GM12875 (cell line): ENCODE results near the gene ZKSCAN5.
"Not testable (repeated sequence)": the region's sequence is repeated elsewhere in the genome, so short reads cannot be mapped to it uniquely, and the experiment has no call there.

Experiments used
- H3K4me3 ChIP-seq: one replicate; pipeline ENCODE4 v1.5.1; 2011; ENCODE audit warnings: low read depth, low read length, control low read depth
- CTCF ChIP-seq: IDR thresholded peaks from 2 replicates; pipeline ENCODE4 v1.5.1; 2011; ENCODE audit warnings: low read depth, mild to moderate bottlenecking, control low read depth, inconsistent platforms, low read length, moderate library complexity, borderline replicate concordance; ENCODE audit not compliant: insufficient read depth

Gene ZKSCAN5

DNA sequence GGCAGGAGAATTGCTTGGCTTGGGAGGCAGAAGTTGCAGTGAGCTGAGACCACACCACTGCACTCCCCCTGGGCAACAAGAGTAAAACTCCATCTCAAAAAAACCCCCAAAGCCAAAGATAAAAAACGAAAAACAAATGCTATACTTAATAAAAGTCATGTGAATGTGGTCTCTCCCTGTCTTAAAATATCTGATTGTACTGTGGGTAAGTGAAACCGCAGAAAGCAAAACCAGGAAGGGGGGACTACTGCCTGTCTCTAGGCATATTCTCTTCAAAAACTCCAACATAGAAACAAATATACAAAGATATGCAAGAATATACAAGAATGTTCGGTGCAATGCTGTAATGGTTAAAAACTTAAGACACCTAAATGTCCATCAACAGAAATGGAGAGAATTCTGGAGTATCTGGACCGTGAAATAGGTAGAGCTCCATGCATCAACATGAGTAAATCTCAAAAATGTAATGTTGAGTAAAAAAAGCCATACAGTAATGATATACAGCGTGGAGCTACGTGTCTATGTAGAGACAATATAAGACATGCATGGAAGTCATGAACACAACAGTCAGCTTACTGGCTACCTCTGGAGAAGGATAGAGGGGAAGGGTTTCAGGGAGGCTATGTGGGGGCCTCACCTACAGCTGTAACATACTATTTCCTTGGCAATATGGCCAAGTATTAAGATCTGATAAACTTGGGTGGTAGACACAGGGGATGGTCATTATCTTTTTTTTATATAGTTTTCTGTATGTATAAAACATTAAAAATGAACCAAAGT, 6.5 kb upstream of the ZKSCAN5 start:
- H3K4me3 ChIP-seq: peak overlapping the region; percentile 93

GRCh38 chr7:99498546-99498944, 5.9 kb upstream of the ZKSCAN5 start:
- H3K4me3 ChIP-seq: peak overlapping the region; percentile 93
- TF ChIP-seq CTCF: no peak

More for the DNA sequence above, 6.5 kb upstream of the ZKSCAN5 start:
- TF ChIP-seq CTCF: no peak

GRCh38 chr7:99499371-99499720, 5.1 kb upstream of the ZKSCAN5 start:
- H3K4me3 ChIP-seq: peak overlapping the region; percentile 93

DNA sequence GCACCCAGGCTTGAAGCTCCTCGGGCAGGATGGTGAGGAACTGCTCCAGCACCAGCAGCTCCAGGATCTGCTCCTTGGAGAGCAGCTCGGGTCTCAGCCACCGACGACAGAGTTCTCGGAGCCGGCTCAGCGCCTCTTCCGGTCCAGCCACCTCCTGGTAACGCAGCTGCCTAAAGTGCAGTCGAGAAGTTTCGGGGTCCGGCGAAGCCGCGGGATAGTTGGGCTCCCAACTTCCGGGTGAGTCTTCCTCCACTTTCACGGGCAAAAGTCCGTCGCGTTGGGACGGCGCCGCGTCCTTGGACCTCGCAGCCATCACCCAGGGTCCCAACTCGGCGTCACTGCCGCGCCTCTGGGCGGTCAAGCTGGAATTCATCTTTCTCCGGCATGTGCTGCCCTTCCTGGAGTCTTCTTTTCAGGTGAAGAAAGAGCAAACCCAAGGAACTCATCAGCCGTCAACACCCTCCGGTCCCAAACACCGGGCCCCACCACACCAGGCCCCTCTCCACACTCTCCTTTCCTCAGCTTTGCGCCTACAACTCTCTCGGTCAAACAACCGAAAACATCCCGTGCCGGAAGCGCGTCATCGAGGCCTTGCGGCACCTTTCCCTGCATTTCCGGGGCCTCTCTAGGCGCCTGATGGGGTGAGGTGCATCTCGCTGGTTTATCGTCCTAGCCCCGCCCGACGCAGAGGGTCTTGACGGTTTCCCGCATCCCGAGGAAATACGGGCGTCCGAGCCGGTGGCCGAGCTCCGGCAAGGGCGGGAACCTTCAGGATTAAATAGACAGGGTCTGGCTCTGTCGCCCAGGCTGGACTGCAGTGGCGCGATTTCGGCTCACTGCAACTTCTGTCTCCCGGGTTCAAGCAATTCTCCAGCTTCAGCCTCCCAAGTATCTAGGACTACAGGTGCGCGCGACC, 4.5 kb upstream of the ZKSCAN5 start, which contains the start of gene ZNF394:
ZNF394 (minus strand) TSS at position 561 of the 916 bp plus-strand sequence; CDS start at position 373, 188 bp downstream.
- H3K4me3 ChIP-seq: peak within 1 kb of the TSS; percentile 93
- no peak for TF ChIP-seq CTCF

More at GRCh38 chr7:99499371-99499720, 5.1 kb upstream of the ZKSCAN5 start:
- no peak for TF ChIP-seq CTCF

DNA sequence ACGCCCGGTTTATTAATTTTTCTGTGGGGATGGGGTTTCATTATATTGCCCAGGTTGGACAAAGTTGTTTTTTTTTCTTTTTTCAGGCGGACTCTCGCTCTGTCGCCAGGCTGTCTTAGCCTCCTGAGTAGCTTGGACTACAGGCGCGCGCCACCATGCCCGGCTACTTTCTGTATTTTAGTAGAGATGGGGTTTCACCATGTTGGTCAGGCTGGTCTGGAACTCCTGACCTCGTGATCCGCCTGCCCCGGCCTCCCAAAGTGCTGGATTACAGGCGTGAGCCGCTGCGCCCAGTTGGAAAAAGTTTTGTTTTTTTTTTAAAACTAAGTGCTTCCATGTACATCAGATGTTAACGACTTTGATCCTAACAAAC, 3.8 kb upstream of the ZKSCAN5 start:
- peak overlapping the region; percentile 93 for H3K4me3 ChIP-seq
- TF ChIP-seq CTCF: no peak

- H3K4me3 ChIP-seq: not testable (repeated sequence)
These were observed 3.2 kb upstream of the ZKSCAN5 start for GRCh38 chr7:99501236-99501635.

GRCh38 chr7:99504281-99504602, 220 bp upstream of the ZKSCAN5 start:
- no peak for TF ChIP-seq CTCF
- peak overlapping the region; percentile 77 for H3K4me3 ChIP-seq
